Measurements from ENCODE around the gene SDHAF1.
A peak's percentile ranks its signal among the peaks of the same experiment; 100 is the strongest.

Gene SDHAF1

GRCh38 chr19:35986664-35987570, 8.1 kb upstream of the SDHAF1 start:
- H3K27ac ChIP-seq, result no peak overlapping the region
- no peak overlapping the region for H3K9ac ChIP-seq
- peak overlapping the region; percentile 55 for H3K4me2 ChIP-seq

GRCh38 chr19:35987571-35987896, 7.5 kb upstream of the SDHAF1 start:
- H4K20me1 ChIP-seq, result no peaks in the 10 kb centered on the region; the same call in 1 of the 2 replicates
- H3K9me3 ChIP-seq, result peaks cover 17% of the 10 kb centered on the region; the same call in 1 of the 2 replicates
- peak overlapping the region; percentile 59 for H3K4me3 ChIP-seq
- H3K9ac ChIP-seq, result no peak overlapping the region
- peak overlapping the region; percentile 55 for H3K4me2 ChIP-seq
- no peaks in the 10 kb centered on the region for H3K4me1 ChIP-seq
- H3K36me3 ChIP-seq, result no peaks in the 10 kb centered on the region
- H3K27ac ChIP-seq, result no peak overlapping the region
- TF ChIP-seq Cebpa-rat (IDR thresholded peaks at IDR 0.05), result no peak
- peaks cover 50% of the 10 kb centered on the region for H3K27me3 ChIP-seq

More at GRCh38 chr19:35986664-35987570, 8.1 kb upstream of the SDHAF1 start:
- Histone ChIP-seq H4K20me1 (no peaks in the 10 kb centered on the region; the same call in 1 of the 2 replicates), H3K4me3 (peak overlapping the region; percentile 59), H3K27me3 (peaks cover 50% of the 10 kb centered on the region), H3K9me3 (peaks cover 17% of the 10 kb centered on the region; the same call in 1 of the 2 replicates), H3K36me3 (no peaks in the 10 kb centered on the region), H3K4me1 (no peaks in the 10 kb centered on the region)
- no peak for TF ChIP-seq Cebpa-rat (IDR thresholded peaks at IDR 0.05)

GRCh38 chr19:35988824-35989223, 6.2 kb upstream of the SDHAF1 start:
- Histone ChIP-seq H3K27ac (no peak overlapping the region), H3K27me3 (peaks cover 56% of the 10 kb centered on the region), H3K4me1 (peaks cover 2% of the 10 kb centered on the region), H4K20me1 (no peaks in the 10 kb centered on the region; the same call in 1 of the 2 replicates), H3K4me3 (no peak overlapping the region), H3K9ac (no peak overlapping the region), H3K4me2 (no peak overlapping the region), H3K36me3 (no peaks in the 10 kb centered on the region), H3K9me3 (peaks cover 17% of the 10 kb centered on the region; the same call in 1 of the 2 replicates)
- no peak for TF ChIP-seq Cebpa-rat (IDR thresholded peaks at IDR 0.05)

- H3K4me2 ChIP-seq, result no peak overlapping the region
- H3K4me1 ChIP-seq, result peaks cover 10% of the 10 kb centered on the region
- no peak overlapping the region for H3K4me3 ChIP-seq
- peaks cover 56% of the 10 kb centered on the region for H3K27me3 ChIP-seq
- no peaks in the 10 kb centered on the region; the same call in 1 of the 2 replicates for H4K20me1 ChIP-seq
- H3K9ac ChIP-seq, result no peak overlapping the region
- peaks cover 17% of the 10 kb centered on the region; the same call in 1 of the 2 replicates for H3K9me3 ChIP-seq
- TF ChIP-seq Cebpa-rat (IDR thresholded peaks at IDR 0.05), result no peak
- no peak overlapping the region for H3K27ac ChIP-seq
- H3K36me3 ChIP-seq, result no peaks in the 10 kb centered on the region
Measured at GRCh38 chr19:35990156-35990555, 4.8 kb upstream of the SDHAF1 start.

GRCh38 chr19:35990771-35991730, 3.9 kb upstream of the SDHAF1 start:
- Histone ChIP-seq H3K4me2 (no peak overlapping the region), H3K9ac (no peak overlapping the region), H3K4me1 (peaks cover 17% of the 10 kb centered on the region), H3K27ac (no peak overlapping the region), H3K9me3 (peaks cover 14% of the 10 kb centered on the region; the same call in 1 of the 2 replicates), H3K36me3 (no peaks in the 10 kb centered on the region), H3K4me3 (no peak overlapping the region), H3K27me3 (peaks cover 47% of the 10 kb centered on the region), H4K20me1 (peaks cover 5% of the 10 kb centered on the region)
- no peak for TF ChIP-seq Cebpa-rat (IDR thresholded peaks at IDR 0.05)

- Histone ChIP-seq H3K27ac (no peak overlapping the region), H3K4me3 (no peak overlapping the region), H3K4me2 (no peak overlapping the region), H3K9me3 (peaks cover 10% of the 10 kb centered on the region; the same call in 1 of the 2 replicates), H3K4me1 (peaks cover 26% of the 10 kb centered on the region), H3K9ac (no peak overlapping the region), H4K20me1 (peaks cover 14% of the 10 kb centered on the region), H3K27me3 (peaks cover 39% of the 10 kb centered on the region), H3K36me3 (no peaks in the 10 kb centered on the region)
- TF ChIP-seq Cebpa-rat (IDR thresholded peaks at IDR 0.05), result no peak
Measured at GRCh38 chr19:35991731-35992450, 3.1 kb upstream of the SDHAF1 start.

- peaks cover 29% of the 10 kb centered on the region for H3K4me1 ChIP-seq
- H3K9me3 ChIP-seq, result peaks cover 10% of the 10 kb centered on the region; the same call in 1 of the 2 replicates
- no peak overlapping the region for H3K4me3 ChIP-seq
- H4K20me1 ChIP-seq, result peaks cover 24% of the 10 kb centered on the region
- H3K9ac ChIP-seq, result no peak overlapping the region
- peaks cover 10% of the 10 kb centered on the region for H3K36me3 ChIP-seq
- H3K27me3 ChIP-seq, result peaks cover 26% of the 10 kb centered on the region
- TF ChIP-seq Cebpa-rat (IDR thresholded peaks at IDR 0.05), result no peak
- no peak overlapping the region for H3K27ac ChIP-seq
- H3K4me2 ChIP-seq, result no peak overlapping the region
Measured at GRCh38 chr19:35992907-35993765, 1.9 kb upstream of the SDHAF1 start.

GRCh38 chr19:35993923-35994598, 927 bp upstream of the SDHAF1 start:
- H3K27me3 ChIP-seq, result peaks cover 17% of the 10 kb centered on the region
- peak overlapping the region; percentile 99 for H3K4me2 ChIP-seq
- 0 out of 2 replicates have a peak, but pooled peaks cover 4% of the 10 kb centered on the region for H3K9me3 ChIP-seq
- peaks cover 29% of the 10 kb centered on the region for H3K4me1 ChIP-seq
- peaks cover 19% of the 10 kb centered on the region for H3K36me3 ChIP-seq
- H4K20me1 ChIP-seq, result peaks cover 27% of the 10 kb centered on the region
- H3K9ac ChIP-seq, result peak overlapping the region; percentile 81; the same call in 1 of the 2 replicates
- H3K4me3 ChIP-seq, result peak overlapping the region; percentile 89
- TF ChIP-seq Cebpa-rat (IDR thresholded peaks at IDR 0.05), result no peak
- no peak overlapping the region for H3K27ac ChIP-seq

Measured in BLaER1 (cell line).